Astrocyte (in vitro differentiated cells and primary cell): ENCODE data around the gene GJD2.

Source experiments
- EZH2 ChIP-seq: IDR thresholded peaks from 2 replicates; pipeline ENCODE4 v1.6.1; 2012; ENCODE audit warnings: mild to moderate bottlenecking, low read length, inconsistent platforms; ENCODE audit not compliant: insufficient read depth
- TF ChIP-seq, protein P1 (sequence below): IDR thresholded peaks from 2 replicates; pipeline ENCODE4 v1.5.1; 2011; ENCODE audit warnings: low read depth, mild to moderate bottlenecking, inconsistent platforms, low read length, moderate library complexity; ENCODE audit not compliant: insufficient read depth

DNA sequence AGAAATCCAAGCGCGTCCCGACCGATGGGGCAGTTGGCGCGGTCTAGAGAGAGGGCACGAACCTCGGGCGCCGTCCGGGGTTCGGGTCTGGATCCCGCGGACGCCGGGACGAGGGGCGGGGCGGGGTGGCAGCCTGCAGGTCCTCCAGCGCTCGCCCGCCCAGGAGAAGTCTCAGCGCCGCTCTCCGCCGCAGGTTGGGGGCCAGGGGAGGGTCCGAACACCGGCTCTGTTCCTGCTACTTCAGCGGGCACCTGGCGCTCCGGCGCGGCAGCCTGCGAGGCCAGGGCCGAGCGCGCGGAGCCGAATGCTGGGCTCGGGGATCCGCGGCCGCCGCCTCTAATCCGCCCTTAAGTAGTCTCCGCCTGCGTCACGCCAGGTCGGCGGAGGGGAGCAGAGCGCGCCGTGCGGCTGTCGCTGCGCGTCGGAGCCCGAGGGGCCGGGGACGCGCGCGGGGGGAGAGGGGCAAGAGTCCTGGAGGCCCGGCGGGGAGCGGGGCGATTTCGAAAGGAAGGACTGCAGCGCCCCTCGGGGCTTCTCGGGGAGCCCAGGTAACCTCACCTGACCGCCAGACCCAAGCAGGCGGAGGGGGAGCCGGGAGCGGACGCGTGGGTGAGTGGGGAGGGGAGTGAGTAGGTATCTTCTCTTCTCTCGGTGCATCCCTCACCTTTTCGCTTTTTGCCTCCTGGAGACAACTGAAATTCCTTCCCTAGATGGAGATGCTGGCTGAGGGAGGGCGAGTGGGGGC is at the start of gene GJD2:
- TF ChIP-seq, protein P1, sequence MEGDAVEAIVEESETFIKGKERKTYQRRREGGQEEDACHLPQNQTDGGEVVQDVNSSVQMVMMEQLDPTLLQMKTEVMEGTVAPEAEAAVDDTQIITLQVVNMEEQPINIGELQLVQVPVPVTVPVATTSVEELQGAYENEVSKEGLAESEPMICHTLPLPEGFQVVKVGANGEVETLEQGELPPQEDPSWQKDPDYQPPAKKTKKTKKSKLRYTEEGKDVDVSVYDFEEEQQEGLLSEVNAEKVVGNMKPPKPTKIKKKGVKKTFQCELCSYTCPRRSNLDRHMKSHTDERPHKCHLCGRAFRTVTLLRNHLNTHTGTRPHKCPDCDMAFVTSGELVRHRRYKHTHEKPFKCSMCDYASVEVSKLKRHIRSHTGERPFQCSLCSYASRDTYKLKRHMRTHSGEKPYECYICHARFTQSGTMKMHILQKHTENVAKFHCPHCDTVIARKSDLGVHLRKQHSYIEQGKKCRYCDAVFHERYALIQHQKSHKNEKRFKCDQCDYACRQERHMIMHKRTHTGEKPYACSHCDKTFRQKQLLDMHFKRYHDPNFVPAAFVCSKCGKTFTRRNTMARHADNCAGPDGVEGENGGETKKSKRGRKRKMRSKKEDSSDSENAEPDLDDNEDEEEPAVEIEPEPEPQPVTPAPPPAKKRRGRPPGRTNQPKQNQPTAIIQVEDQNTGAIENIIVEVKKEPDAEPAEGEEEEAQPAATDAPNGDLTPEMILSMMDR: no peak
- peak; percentile 95 for TF ChIP-seq EZH2
